ENCODE data around the gene SIX4.

The SIX4 gene

GRCh38 chr14:60665177-60665550, 59.0 kb downstream of the SIX4 start (continued):
- TF ChIP-seq POU6F1 (CRISPR knock-in tag; IDR thresholded peaks at IDR 0.05; ENCODE audit: borderline replicate concordance, low read depth) (no peak), ZNF565 (CRISPR knock-in tag; conservative IDR thresholded peaks at IDR 0.05; ENCODE audit: low read depth) (no peak), ISL1 (CRISPR knock-in tag; IDR thresholded peaks at IDR 0.05) (no peak), ZFP3 (CRISPR knock-in tag; IDR thresholded peaks at IDR 0.05) (no peak)

- TF ChIP-seq TOX (CRISPR knock-in tag; IDR thresholded peaks at IDR 0.05; ENCODE audit: borderline replicate concordance) (no peak), ESRRG (CRISPR knock-in tag; IDR thresholded peaks at IDR 0.05) (no peak), CSRNP3 (CRISPR knock-in tag; IDR thresholded peaks at IDR 0.05) (no peak), ZC3H10 (CRISPR knock-in tag; IDR thresholded peaks at IDR 0.05) (no peak), ZFP3 (CRISPR knock-in tag; IDR thresholded peaks at IDR 0.05) (no peak), BACH2 (CRISPR knock-in tag; IDR thresholded peaks at IDR 0.05; ENCODE audit: borderline replicate concordance) (no peak), GLIS3 (CRISPR knock-in tag; IDR thresholded peaks at IDR 0.05) (no peak), OSR1 (CRISPR knock-in tag; IDR thresholded peaks at IDR 0.05) (no peak), PATZ1 (CRISPR knock-in tag; IDR thresholded peaks at IDR 0.05; ENCODE audit: borderline replicate concordance) (no peak), PPARA (CRISPR knock-in tag; IDR thresholded peaks at IDR 0.05; ENCODE audit: borderline replicate concordance) (no peak), ZNF70 (CRISPR knock-in tag; IDR thresholded peaks at IDR 0.05) (no peak), ARNTL (CRISPR knock-in tag; IDR thresholded peaks at IDR 0.05; ENCODE audit: borderline replicate concordance, low read depth) (no peak)
- no peak for ATAC-seq
These were observed 61.2 kb downstream of the SIX4 start for GRCh38 chr14:60662982-60663381.

- TF ChIP-seq POU6F1 (CRISPR knock-in tag; IDR thresholded peaks at IDR 0.05; ENCODE audit: borderline replicate concordance, low read depth): no peak
- no peak for TF ChIP-seq PATZ1 (CRISPR knock-in tag; IDR thresholded peaks at IDR 0.05; ENCODE audit: borderline replicate concordance)
- TF ChIP-seq ARNTL (CRISPR knock-in tag; IDR thresholded peaks at IDR 0.05; ENCODE audit: borderline replicate concordance, low read depth): no peak
- no peak for TF ChIP-seq ZFP30 (CRISPR knock-in tag; IDR thresholded peaks at IDR 0.05)
- no peak for TF ChIP-seq ZNF8 (CRISPR knock-in tag; IDR thresholded peaks at IDR 0.05)
- no peak for TF ChIP-seq ESRRG (CRISPR knock-in tag; IDR thresholded peaks at IDR 0.05)
- no peak for TF ChIP-seq PPARA (CRISPR knock-in tag; IDR thresholded peaks at IDR 0.05; ENCODE audit: borderline replicate concordance)
- TF ChIP-seq ZC3H10 (CRISPR knock-in tag; IDR thresholded peaks at IDR 0.05): no peak
- TF ChIP-seq SNAI2 (CRISPR knock-in tag; IDR thresholded peaks at IDR 0.05): no peak
- no peak for TF ChIP-seq GLIS3 (CRISPR knock-in tag; IDR thresholded peaks at IDR 0.05)
- no peak for TF ChIP-seq ISL1 (CRISPR knock-in tag; IDR thresholded peaks at IDR 0.05)
- ATAC-seq: no peak
These were observed 62.4 kb downstream of the SIX4 start for GRCh38 chr14:60661721-60662120.
